HepG2 (cell line): ENCODE measurements around the gene ADGRF1. TPM values are rescaled to one million over a fixed set of nuclear protein-coding genes. Genes with fewer than 3 reads are reported as not detected.

ENCODE experiments used
- ATAC-seq: fragments of 200-7000 bp; cut with Tn5 transposase; 3 replicates; pipeline ENCODE4 v1.9.1; 2020; ENCODE audit warnings: mild to moderate bottlenecking, moderate library complexity
- BruUV-seq: library from RNA; stranded (reverse); fragments of 400-500 nt; replicated peaks from 2 replicates; lab custom pipeline; 2021; lab: Mats Ljungman, UMichigan
- CTCF ChIA-PET: fragments of 300-600 bp; formaldehyde crosslinking; extraction: SDS; loops from one replicate; lab custom pipeline; 2021; ENCODE audit warnings: low total read pairs, inconsistent platforms, low intra/inter-chr PET ratio; lab: Yijun Ruan, JAX
- POLR2A ChIA-PET: fragments of 350-600 bp; sonication (Branson Sonifier 250); formaldehyde crosslinking; loops from one replicate; lab custom pipeline; 2020; ENCODE audit warnings: antibody characterized with exemption, inconsistent platforms; lab: Yijun Ruan, JAX
- DNase-seq: peaks from one replicate; pipeline ENCODE4 v3.0.0-alpha.2; 2015; ENCODE audit warnings: low spot score
- FAIRE-seq: peaks from 3 replicates; lab custom pipeline; 2011; peaks lifted over from hg19 to GRCh38; lab: Jason Lieb, UNC
- H2AFZ ChIP-seq: one replicate; pipeline ENCODE4 v1.6.1; 2011; ENCODE audit warnings: low read length, inconsistent platforms
- H3K27ac ChIP-seq: fragments of 300-600 bp; 3 replicates; pipeline ENCODE4 v1.8.0; 2011; ENCODE audit warnings: mixed run types, mild to moderate bottlenecking, mixed read lengths, low read length, inconsistent platforms; ENCODE audit not compliant: insufficient read depth; ENCODE audit errors: extremely low read length
- H3K27me3 ChIP-seq, 2 experiments: fragments of 200-600 bp in 1 of 2; 2 replicates in 1 of 2; 3 replicates in 1 of 2; pipeline versions ENCODE4 v1.6.0 to v1.8.0; 2011; ENCODE audit warnings: low read length in 2 of 2, mild to moderate bottlenecking in 2 of 2, moderate library complexity in 2 of 2, inconsistent platforms in 1 of 2; ENCODE audit not compliant: insufficient read depth in 2 of 2, control insufficient read depth in 1 of 2
- H3K36me3 ChIP-seq, 2 experiments: fragments of 200-600 bp in 1 of 2; replicated peaks in 1 of 2; 2 replicates in 1 of 2; 3 replicates in 1 of 2; pipeline versions ENCODE4 v1.5.1 to v1.8.0; 2011; ENCODE audit warnings: low read length in 2 of 2, inconsistent platforms in 1 of 2; ENCODE audit not compliant: insufficient read depth in 2 of 2, control insufficient read depth in 1 of 2
- H3K4me1 ChIP-seq: 2 replicates; pipeline ENCODE4 v1.5.1; 2012; ENCODE audit warnings: low read length, inconsistent platforms; ENCODE audit not compliant: insufficient read depth
- H3K4me2 ChIP-seq: 2 replicates; pipeline ENCODE4 v1.6.0; 2011; ENCODE audit warnings: low read depth, low read length, inconsistent platforms
- H3K4me3 ChIP-seq, 3 experiments: fragments of 200-600 bp in 1 of 3; sonication (generic), shearing (Covaris generic) in 1 of 3; replicated peaks in 1 of 3; 2 replicates each; pipeline ENCODE4 v1.5.1; 2011 to 2016; ENCODE audit warnings: low read length in 3 of 3, inconsistent platforms in 2 of 3, low read depth in 2 of 3, mild to moderate bottlenecking in 2 of 3, control low read depth in 1 of 3, mixed read lengths in 1 of 3; ENCODE audit not compliant: insufficient read depth in 1 of 3
- H3K79me2 ChIP-seq: one replicate; pipeline ENCODE4 v1.6.1; 2011; ENCODE audit warnings: low read length, inconsistent platforms; ENCODE audit not compliant: insufficient read depth
- H3K9ac ChIP-seq: 2 replicates; pipeline ENCODE4 v1.6.0; 2011; ENCODE audit warnings: mild to moderate bottlenecking, low read depth, low read length, inconsistent platforms; ENCODE audit not compliant: insufficient read depth
- H3K9me3 ChIP-seq: 2 replicates; pipeline ENCODE4 v1.5.1; 2012; ENCODE audit warnings: mild to moderate bottlenecking, low read length
- H4K20me1 ChIP-seq: 2 replicates; pipeline ENCODE4 v1.6.0; 2011; ENCODE audit warnings: inconsistent platforms, mild to moderate bottlenecking, low read length, moderate library complexity; ENCODE audit not compliant: insufficient read depth
- MXD1 ChIP-seq: sonication (generic); formaldehyde crosslinking; IDR thresholded peaks from 2 replicates; pipeline ENCODE4 v1.4.0; 2020; ENCODE audit warnings: mild to moderate bottlenecking, missing genetic modification reagents
- NFE2L2 ChIP-seq: fragments of 150-350 bp; IDR thresholded peaks from 2 replicates; pipeline ENCODE4 v1.6.1; 2014; ENCODE audit warnings: low read length
- NR1H2 ChIP-seq: sonication (generic); formaldehyde crosslinking; IDR thresholded peaks from 2 replicates; pipeline ENCODE4 v1.8.1; 2022; ENCODE audit warnings: low read depth, missing genetic modification reagents, borderline replicate concordance
- PAWR ChIP-seq: sonication (generic); formaldehyde crosslinking; IDR thresholded peaks from 2 replicates; pipeline ENCODE4 v1.4.0; 2020; ENCODE audit warnings: missing genetic modification reagents, mild to moderate bottlenecking, borderline replicate concordance
- ZBTB40 ChIP-seq, 2 experiments: fragments of 450-650 bp in 1 of 2; sonication (generic) in 1 of 2; formaldehyde crosslinking in 1 of 2; IDR thresholded peaks; 2 replicates each; pipeline versions ENCODE4 v1.6.1 to v1.8.0; 2016 to 2022; ENCODE audit warnings: antibody characterized with exemption in 1 of 2, mild to moderate bottlenecking in 1 of 2, missing genetic modification reagents in 1 of 2
- ZNF530 ChIP-seq: sonication (generic); formaldehyde crosslinking; IDR thresholded peaks from 2 replicates; pipeline ENCODE4 v1.5.0; 2020; ENCODE audit warnings: low read depth, mild to moderate bottlenecking, missing genetic modification reagents
- ZNF562 ChIP-seq: sonication (generic); formaldehyde crosslinking; IDR thresholded peaks from 2 replicates; pipeline ENCODE4 v1.8.0; 2022; ENCODE audit warnings: missing genetic modification reagents, borderline replicate concordance
- ZNF629 ChIP-seq: sonication (generic); formaldehyde crosslinking; conservative IDR thresholded peaks from 2 replicates; pipeline ENCODE4 v1.5.0; 2020; ENCODE audit warnings: missing genetic modification reagents
- ZNF879 ChIP-seq: sonication (generic); formaldehyde crosslinking; IDR thresholded peaks from 2 replicates; pipeline ENCODE4 v1.8.1; 2023; ENCODE audit warnings: missing genetic modification reagents
- WGBS: methylation state at CpG from one replicate; pipeline ENCODE4 v1.1.6; 2017; ENCODE audit warnings: low lambda C conversion rate; 5-methylcytosine and 5-hydroxymethylcytosine counted together
- in situ Hi-C: cut with HindIII; loops from 2 replicates; pipeline ENCODE4 v1.10.0; 2017; ENCODE audit warnings: low pct_unique_long_range_greater_than_20kb; ENCODE audit not compliant: extremely low pct_ligation_motif_present
- intact Hi-C: fragments of 100-400 bp; cut with micrococcal nuclease; formaldehyde crosslinking; loops from one replicate; pipeline ENCODE4 v1.10.0; 2022; ENCODE audit not compliant: unreplicated experiment
- polyA plus RNA-seq, 8 experiments: library from polyadenylated mRNA; depleted of rRNA in 3 of 8; stranded (reverse) in 7 of 8; unstranded in 1 of 8; fragments of >200 nt; fragmentation: Illumina TruSeq in 4 of 8; extraction: Trizol in 4 of 8; gene quantifications; 2 replicates each; pipeline versions ENCODE4 v1.2.1 to v1.2.3, GENCODE V29; 2011 to 2016; ENCODE audit warnings: low read depth in 4 of 8, missing spikeins in 1 of 8, mixed read lengths in 1 of 8; ENCODE audit not compliant: insufficient read depth in 1 of 8
- total RNA-seq, 5 experiments: library from RNA; depleted of rRNA; stranded (reverse); fragments of >200 nt; fragmentation: Illumina TruSeq; extraction: Trizol; gene quantifications; 2 replicates each; pipeline ENCODE4 v1.2.3, GENCODE V29; 2016; ENCODE audit warnings: low read depth in 1 of 5

Gene ADGRF1
- total and polyA plus RNA-seq, 2 of the 13 experiments (the other 11 are each of a cell fraction or from before 2014, with no cell fraction given), result not detected

GRCh38 chr6:47070461-47070860 lies 28.3 kb upstream of the ADGRF1 start:
- no peaks in the 10 kb centered on the region for H4K20me1 ChIP-seq
- no peak overlapping the region for H3K4me3 ChIP-seq
- no peaks in the 10 kb centered on the region for H3K36me3 ChIP-seq
- H3K27ac ChIP-seq, result no peak overlapping the region
- ATAC-seq, result no peak
- in situ Hi-C loops (no loop called here), intact Hi-C loops (no loop called here)
- POLR2A ChIA-PET, result no interaction called here
- peaks cover 47% of the 10 kb centered on the region for H3K4me1 ChIP-seq
- H3K9me3 ChIP-seq, result no peaks in the 10 kb centered on the region
- no peak overlapping the region for H2AFZ ChIP-seq
- H3K79me2 ChIP-seq, result no peaks in the 10 kb centered on the region
- TF ChIP-seq ZNF530 (CRISPR knock-in tag) (no peak), ZNF562 (CRISPR knock-in tag) (no peak), ZNF879 (CRISPR knock-in tag) (no peak), NFE2L2 (peak; percentile 62)
- H3K9ac ChIP-seq, result no peak overlapping the region
- no peak for FAIRE-seq
- H3K4me2 ChIP-seq, result no peak overlapping the region
- no peak for DNase-seq
- CTCF ChIA-PET, result no interaction called here
- no TSS peak for BruUV-seq
- no peaks in the 10 kb centered on the region for H3K27me3 ChIP-seq
- WGBS, result 92% methylated on average over 3 of the region's 3 CpGs

GRCh38 chr6:47069156-47069555 lies 27.0 kb upstream of the ADGRF1 start:
- 99% methylated on average over 2 of the region's 2 CpGs for WGBS
- H3K27me3 ChIP-seq, result no peaks in the 10 kb centered on the region
- DNase-seq, result no peak
- in situ Hi-C loops, result no loop called here
- H3K9me3 ChIP-seq, result no peaks in the 10 kb centered on the region
- H3K4me2 ChIP-seq, result no peak overlapping the region
- H3K79me2 ChIP-seq, result no peaks in the 10 kb centered on the region
- no peak overlapping the region for H2AFZ ChIP-seq
- CTCF ChIA-PET, result no interaction called here
- no TSS peak for BruUV-seq
- intact Hi-C loops, result no loop called here
- H3K36me3 ChIP-seq, result no peaks in the 10 kb centered on the region
- no peak for FAIRE-seq
- H3K4me1 ChIP-seq, result peaks cover 34% of the 10 kb centered on the region
- no peak for ATAC-seq
- no peak overlapping the region for H3K9ac ChIP-seq
- POLR2A ChIA-PET, result no interaction called here
- no peak overlapping the region for H3K27ac ChIP-seq
- no peak overlapping the region for H3K4me3 ChIP-seq
- H4K20me1 ChIP-seq, result no peaks in the 10 kb centered on the region
- TF ChIP-seq PAWR (CRISPR knock-in tag) (no peak), ZNF629 (no peak), NR1H2 (CRISPR knock-in tag) (no peak), MXD1 (no peak), ZBTB40 (IDR thresholded peaks at IDR 0.05) (no peak), ZBTB40 (CRISPR knock-in tag; IDR thresholded peaks at IDR 0.05) (no peak)
